Activated gamma-delta T cell treated with Interleukin-2 at 50 U/mL for 16 hours (primary cell): ENCODE measurements around the gene PSENEN.

Experiments used
- DNase-seq: peaks from one replicate; pipeline ENCODE4 v3.0.0-alpha.2; 2020

Gene PSENEN

GRCh38 chr19:35775298-35776101 is 30.0 kb downstream of the PSENEN start, which contains the start of gene ARHGAP33:
TSS of gene ARHGAP33 (plus strand) at chr19:35775564. CDS start at chr19:35775659, 95 bp downstream.
- DNase-seq: peak; percentile 98

- DNase-seq: no peak
Measured at GRCh38 chr19:35776102-35776788, 30.8 kb downstream of the PSENEN start.

- no peak for DNase-seq
Measured at GRCh38 chr19:35777086-35777841, 31.8 kb downstream of the PSENEN start.

- DNase-seq: no peak
Measured at GRCh38 chr19:35777961-35778360, 32.5 kb downstream of the PSENEN start.

GRCh38 chr19:35779033-35779432 is 33.6 kb downstream of the PSENEN start:
- DNase-seq: no peak

GRCh38 chr19:35780058-35780457 is 34.6 kb downstream of the PSENEN start:
- no peak for DNase-seq

- no peak for DNase-seq
Measured at GRCh38 chr19:35780717-35781116, 35.3 kb downstream of the PSENEN start.

- DNase-seq: no peak
Measured at GRCh38 chr19:35781650-35782049, 36.2 kb downstream of the PSENEN start.

GRCh38 chr19:35782589-35782988 is 37.1 kb downstream of the PSENEN start:
- no peak for DNase-seq

- DNase-seq: no peak
Measured at GRCh38 chr19:35783469-35784434, 38.3 kb downstream of the PSENEN start.

- no peak for DNase-seq
Measured at GRCh38 chr19:35784503-35785338, 39.3 kb downstream of the PSENEN start.

GRCh38 chr19:35785339-35785627 is 39.8 kb downstream of the PSENEN start:
- DNase-seq: no peak

GRCh38 chr19:35786299-35787160 is 41.1 kb downstream of the PSENEN start:
- DNase-seq: no peak

GRCh38 chr19:35787227-35787799 is 41.9 kb downstream of the PSENEN start:
- DNase-seq: no peak

GRCh38 chr19:35788205-35788960 is 42.9 kb downstream of the PSENEN start:
- no peak for DNase-seq

- DNase-seq: no peak
Measured at GRCh38 chr19:35789195-35789977, 43.9 kb downstream of the PSENEN start.

GRCh38 chr19:35789978-35790944 is 44.8 kb downstream of the PSENEN start:
- DNase-seq: no peak
